H9 (cell line): Measurements from ENCODE around the gene TIMM23. TPM values are rescaled to one million over a fixed set of nuclear protein-coding genes. Genes with fewer than 3 reads are reported as not detected.

Source experiments
- DNase-seq: peaks from one replicate; pipeline ENCODE4 v3.0.0-alpha.2; 2017
- H2AFZ ChIP-seq: one replicate; pipeline ENCODE4 v1.6.1; 2013; ENCODE audit warnings: mild to moderate bottlenecking, low read length, control low read depth, moderate library complexity
- H2AK5ac ChIP-seq: 2 replicates; pipeline ENCODE4 v1.6.1; 2013; ENCODE audit warnings: low read length, control low read depth, mixed read lengths; ENCODE audit not compliant: insufficient read length
- H2BK120ac ChIP-seq: one replicate; pipeline ENCODE4 v1.6.1; 2013; ENCODE audit warnings: low read depth, mild to moderate bottlenecking, low read length, control low read depth, inconsistent platforms; ENCODE audit not compliant: poor library complexity, severe bottlenecking
- H2BK12ac ChIP-seq: 2 replicates; pipeline ENCODE4 v1.6.1; 2013; ENCODE audit warnings: low read length, control low read depth, mixed read lengths, low read depth; ENCODE audit not compliant: insufficient read length
- H2BK15ac ChIP-seq: 2 replicates; pipeline ENCODE4 v1.6.1; 2013; ENCODE audit warnings: low read depth, low read length, control low read depth
- H2BK20ac ChIP-seq: one replicate; pipeline ENCODE4 v1.6.1; 2013; ENCODE audit warnings: low read depth, mild to moderate bottlenecking, low read length, control low read depth, inconsistent platforms; ENCODE audit not compliant: poor library complexity, severe bottlenecking
- H2BK5ac ChIP-seq: 2 replicates; pipeline ENCODE4 v1.6.1; 2013; ENCODE audit warnings: low read length, control low read depth, mixed read lengths; ENCODE audit not compliant: insufficient read length
- H3K14ac ChIP-seq: 2 replicates; pipeline ENCODE4 v1.6.1; 2013; ENCODE audit warnings: low read length, control low read depth; ENCODE audit not compliant: insufficient read depth
- H3K18ac ChIP-seq: 2 replicates; pipeline ENCODE4 v1.6.1; 2013; ENCODE audit warnings: low read depth, mild to moderate bottlenecking, mixed read lengths, low read length, control low read depth; ENCODE audit not compliant: insufficient read length
- H3K23ac ChIP-seq: 2 replicates; pipeline ENCODE4 v1.6.1; 2013; ENCODE audit warnings: low read length, control low read depth, mixed read lengths, low read depth; ENCODE audit not compliant: insufficient read length
- H3K23me2 ChIP-seq: 2 replicates; pipeline ENCODE4 v1.6.1; 2013; ENCODE audit warnings: low read depth, mild to moderate bottlenecking, mixed read lengths, low read length, control low read depth; ENCODE audit not compliant: insufficient read length, poor library complexity, severe bottlenecking
- H3K27ac ChIP-seq: 2 replicates; pipeline ENCODE4 v1.5.1; 2013; ENCODE audit warnings: low read length, control low read depth, mixed read lengths, low read depth; ENCODE audit not compliant: insufficient read length
- H3K27me3 ChIP-seq: 2 replicates; pipeline ENCODE4 v1.6.1; 2013; ENCODE audit warnings: low read length, control low read depth, inconsistent platforms; ENCODE audit not compliant: insufficient read depth
- H3K4ac ChIP-seq: 2 replicates; pipeline ENCODE4 v1.6.1; 2013; ENCODE audit warnings: low read depth, mild to moderate bottlenecking, control low read depth, inconsistent platforms, low read length, moderate library complexity
- H3K4me1 ChIP-seq: 2 replicates; pipeline ENCODE4 v1.6.1; 2013; ENCODE audit warnings: low read length, control low read depth, inconsistent platforms; ENCODE audit not compliant: insufficient read depth
- H3K4me2 ChIP-seq: 2 replicates; pipeline ENCODE4 v1.6.1; 2013; ENCODE audit warnings: low read length, control low read depth, mixed read lengths; ENCODE audit not compliant: insufficient read length, insufficient read depth
- H3K56ac ChIP-seq: 2 replicates; pipeline ENCODE4 v1.6.1; 2013; ENCODE audit warnings: low read depth, mild to moderate bottlenecking, mixed read lengths, low read length, control low read depth; ENCODE audit not compliant: insufficient read length
- H3K79me1 ChIP-seq: 2 replicates; pipeline ENCODE4 v1.6.1; 2013; ENCODE audit warnings: low read depth, mild to moderate bottlenecking, moderate library complexity, low read length, control low read depth, inconsistent platforms; ENCODE audit not compliant: insufficient read depth, poor library complexity, severe bottlenecking
- H3K79me2 ChIP-seq: 2 replicates; pipeline ENCODE4 v1.6.1; 2013; ENCODE audit warnings: low read length, control low read depth, inconsistent platforms; ENCODE audit not compliant: insufficient read depth
- H3K9ac ChIP-seq: 2 replicates; pipeline ENCODE4 v1.6.1; 2013; ENCODE audit warnings: low read length, control low read depth, mixed read lengths; ENCODE audit not compliant: insufficient read length; ENCODE audit errors: extremely low read depth
- H3K9me3 ChIP-seq: one replicate; pipeline ENCODE4 v1.6.1; 2013; ENCODE audit warnings: low read depth, low read length, inconsistent platforms; ENCODE audit not compliant: control insufficient read depth
- H3T11ph ChIP-seq: one replicate; pipeline ENCODE4 v1.6.1; 2013; ENCODE audit warnings: mild to moderate bottlenecking, low read length, control low read depth, inconsistent platforms
- H4K20me1 ChIP-seq: one replicate; pipeline ENCODE4 v1.6.1; 2013; ENCODE audit not compliant: control insufficient read depth, insufficient read length, insufficient read depth
- H4K5ac ChIP-seq: 2 replicates; pipeline ENCODE4 v1.6.1; 2013; ENCODE audit warnings: low read depth, mild to moderate bottlenecking, mixed read lengths, low read length, control low read depth; ENCODE audit not compliant: insufficient read length
- H4K8ac ChIP-seq: replicated peaks from 2 replicates; pipeline ENCODE4 v1.6.1; 2013; ENCODE audit warnings: low read length, control low read depth, mixed read lengths, low read depth; ENCODE audit not compliant: insufficient read length
- H4K91ac ChIP-seq: 2 replicates; pipeline ENCODE4 v1.6.1; 2013; ENCODE audit warnings: low read depth, mild to moderate bottlenecking, moderate library complexity, mixed read lengths, low read length, control low read depth; ENCODE audit not compliant: insufficient read length
- H3K27ac Mint-ChIP-seq, 3 experiments: 2 replicates in 2 of 3; 3 replicates in 1 of 3; pipeline ENCODE4 v1.8.0; 2020 to 2021; ENCODE audit warnings: mixed read lengths in 3 of 3, mild to moderate bottlenecking in 1 of 3, moderate library complexity in 1 of 3
- H3K27me3 Mint-ChIP-seq: 2 replicates; pipeline ENCODE4 v1.8.0; 2021; ENCODE audit warnings: low read depth, mild to moderate bottlenecking, moderate library complexity, mixed read lengths
- H3K36me3 Mint-ChIP-seq, 3 experiments: 2 replicates in 2 of 3; 3 replicates in 1 of 3; pipeline ENCODE4 v1.8.0; 2020 to 2021; ENCODE audit warnings: low read depth in 3 of 3, mixed read lengths in 3 of 3; ENCODE audit not compliant: insufficient read depth in 1 of 3
- H3K4me1 Mint-ChIP-seq, 2 experiments: 2 replicates each; pipeline ENCODE4 v1.8.0; 2020; ENCODE audit warnings: mixed read lengths in 2 of 2
- H3K4me3 Mint-ChIP-seq, 2 experiments: 2 replicates in 1 of 2; 3 replicates in 1 of 2; pipeline ENCODE4 v1.8.0; 2020 to 2021; ENCODE audit warnings: mild to moderate bottlenecking in 2 of 2, mixed read lengths in 2 of 2, moderate library complexity in 1 of 2
- H3K9me3 Mint-ChIP-seq, 2 experiments: 2 replicates in 1 of 2; 3 replicates in 1 of 2; pipeline ENCODE4 v1.8.0; 2020; ENCODE audit warnings: mild to moderate bottlenecking in 2 of 2, mixed read lengths in 2 of 2, moderate library complexity in 1 of 2
- WGBS: extraction: QIAGEN DNeasy Blood & Tissue Kit; methylation state at CpG from one replicate; pipeline ENCODE4 v1.1.7; 2013; ENCODE audit warnings: missing lambda C conversion rate, low lambda C conversion rate, mixed read lengths; ENCODE audit not compliant: insufficient read length; ENCODE audit errors: extremely low coverage; 5-methylcytosine and 5-hydroxymethylcytosine counted together
- total RNA-seq: library from RNA; stranded (reverse); gene quantifications from 2 replicates; pipeline ENCODE4 v1.2.1, GENCODE V29; 2021
- TF ChIP-seq, protein P1 (sequence below): fragments of 200-600 bp; sonication (generic); conservative IDR thresholded peaks from 3 replicates; pipeline ENCODE4 v1.8.0; 2021; ENCODE audit warnings: antibody characterized with exemption, mild to moderate bottlenecking

TIMM23 gene
- total RNA-seq, 1 experiment from 2014 or later: 105 TPM

DNA sequence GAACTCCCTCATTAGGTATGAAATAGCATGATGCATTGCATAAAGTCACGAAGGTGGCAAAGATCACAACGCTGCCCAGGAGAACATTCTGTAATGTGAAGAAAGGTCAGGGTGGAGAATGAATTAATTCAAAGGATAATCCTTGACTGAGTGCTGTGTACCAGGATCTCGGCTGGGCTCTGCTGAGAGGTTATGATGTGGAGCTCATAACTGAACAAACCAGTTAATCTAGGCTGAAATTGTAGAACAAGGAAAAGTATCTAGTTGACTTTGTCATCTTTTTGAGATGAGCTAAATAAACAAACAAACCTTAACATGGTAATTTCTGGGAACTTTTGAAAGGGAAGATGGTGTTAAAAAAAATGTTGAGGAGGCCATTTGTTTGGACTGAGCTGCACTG is 67.7 kb downstream of the TIMM23 start:
- no peak overlapping the region for H2AFZ ChIP-seq
- H2BK20ac ChIP-seq: no peak overlapping the region
- H3K4me2 ChIP-seq: no peak overlapping the region
- H4K8ac ChIP-seq: no peak overlapping the region
- H3K9me3 ChIP-seq: no peaks in the 10 kb centered on the region
- TF ChIP-seq, protein P1, sequence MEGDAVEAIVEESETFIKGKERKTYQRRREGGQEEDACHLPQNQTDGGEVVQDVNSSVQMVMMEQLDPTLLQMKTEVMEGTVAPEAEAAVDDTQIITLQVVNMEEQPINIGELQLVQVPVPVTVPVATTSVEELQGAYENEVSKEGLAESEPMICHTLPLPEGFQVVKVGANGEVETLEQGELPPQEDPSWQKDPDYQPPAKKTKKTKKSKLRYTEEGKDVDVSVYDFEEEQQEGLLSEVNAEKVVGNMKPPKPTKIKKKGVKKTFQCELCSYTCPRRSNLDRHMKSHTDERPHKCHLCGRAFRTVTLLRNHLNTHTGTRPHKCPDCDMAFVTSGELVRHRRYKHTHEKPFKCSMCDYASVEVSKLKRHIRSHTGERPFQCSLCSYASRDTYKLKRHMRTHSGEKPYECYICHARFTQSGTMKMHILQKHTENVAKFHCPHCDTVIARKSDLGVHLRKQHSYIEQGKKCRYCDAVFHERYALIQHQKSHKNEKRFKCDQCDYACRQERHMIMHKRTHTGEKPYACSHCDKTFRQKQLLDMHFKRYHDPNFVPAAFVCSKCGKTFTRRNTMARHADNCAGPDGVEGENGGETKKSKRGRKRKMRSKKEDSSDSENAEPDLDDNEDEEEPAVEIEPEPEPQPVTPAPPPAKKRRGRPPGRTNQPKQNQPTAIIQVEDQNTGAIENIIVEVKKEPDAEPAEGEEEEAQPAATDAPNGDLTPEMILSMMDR: no peak
- no peaks in the 10 kb centered on the region for H4K20me1 ChIP-seq
- H3T11ph ChIP-seq: no peak overlapping the region
- H3K9me3 Mint-ChIP-seq: no peaks in the 10 kb centered on the region
- no peak overlapping the region for H3K14ac ChIP-seq
- H2BK120ac ChIP-seq: no peak overlapping the region
- H3K27me3 Mint-ChIP-seq: no peaks in the 10 kb centered on the region
- H3K23ac ChIP-seq: no peak overlapping the region
- DNase-seq: no peak
- H3K9ac ChIP-seq: no peak overlapping the region
- H2BK15ac ChIP-seq: no peak overlapping the region
- H3K79me1 ChIP-seq: no peaks in the 10 kb centered on the region
- H3K4ac ChIP-seq: no peak overlapping the region
- H3K27me3 ChIP-seq: no peaks in the 10 kb centered on the region
- no peak overlapping the region for H4K91ac ChIP-seq
- H3K4me1 ChIP-seq: no peaks in the 10 kb centered on the region
- no peak overlapping the region for H2AK5ac ChIP-seq
- no peak overlapping the region for H3K18ac ChIP-seq
- H3K27ac Mint-ChIP-seq: no peak overlapping the region
- no peaks in the 10 kb centered on the region for H3K23me2 ChIP-seq
- no peak overlapping the region for H2BK12ac ChIP-seq
- H3K79me2 ChIP-seq: no peaks in the 10 kb centered on the region
- H3K4me1 Mint-ChIP-seq: peaks cover 5 to 12% of the 10 kb centered on the region in 2 experiments
- no peak overlapping the region for H3K27ac ChIP-seq
- H3K56ac ChIP-seq: no peak overlapping the region
- no peak overlapping the region for H2BK5ac ChIP-seq
- no CpG with 5 or more reads among the region's 3 CpGs for WGBS
- H3K4me3 Mint-ChIP-seq: no peak overlapping the region
- H4K5ac ChIP-seq: no peak overlapping the region
- no peaks in the 10 kb centered on the region for H3K36me3 Mint-ChIP-seq
